ENCODE results near the gene ICAM1. TPM values are rescaled to one million over a fixed set of nuclear protein-coding genes. Genes with fewer than 3 reads are reported as not detected.

The ICAM1 gene
- polyA plus RNA-seq, 1 donor from 2014 or later: not detected

GRCh38 chr19:10256551-10256950, 14.4 kb upstream of the ICAM1 start:
- Histone ChIP-seq H3K27me3 (ENCODE audit: insufficient read depth, low read depth, low read length) (no peaks in the 10 kb centered on the region), H3K36me3 (ENCODE audit: insufficient read depth, low read length) (no peaks in the 10 kb centered on the region), H3K4me2 (ENCODE audit: low read length) (no peak overlapping the region)

DNA sequence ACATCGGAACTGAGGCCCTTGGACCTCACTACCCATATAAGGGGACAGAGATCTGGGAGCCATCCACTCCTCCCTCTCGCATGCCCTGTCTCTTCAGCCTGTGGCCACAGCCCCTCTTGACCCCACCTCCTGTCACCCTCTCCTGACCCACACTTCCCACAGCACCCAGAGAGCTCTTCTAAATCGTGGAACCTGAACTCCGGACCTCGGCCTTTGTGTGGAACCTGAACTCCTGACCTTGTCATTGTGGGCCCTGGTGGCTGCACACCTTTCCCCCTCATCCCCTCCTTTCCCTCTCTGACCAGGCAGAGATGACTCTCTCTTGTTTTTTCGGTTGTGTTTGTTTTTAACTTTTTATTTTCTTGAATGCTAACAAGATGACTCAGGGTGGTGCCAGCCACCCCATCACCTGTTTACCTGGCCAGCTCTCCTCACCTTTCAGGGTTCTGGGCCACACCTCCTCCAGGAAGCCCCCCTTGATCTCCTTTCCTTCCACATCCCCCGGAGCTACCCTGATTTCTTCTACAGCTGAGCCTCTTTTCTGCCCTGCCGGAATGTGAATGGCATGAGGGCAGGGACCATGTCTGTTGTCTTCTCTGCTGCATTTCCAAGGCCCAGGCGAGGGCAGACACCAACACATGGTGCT, 13.8 kb upstream of the ICAM1 start:
- no peak for TF ChIP-seq RAD21 (conservative IDR thresholded peaks at IDR 0.05)
- no peak for TF ChIP-seq EP300 (conservative IDR thresholded peaks at IDR 0.05; ENCODE audit: poor library complexity, severe bottlenecking)
- no peak for TF ChIP-seq EZH2 (IDR thresholded peaks at IDR 0.05; ENCODE audit: borderline replicate concordance, insufficient read depth, low read length, poor library complexity, severe bottlenecking)
- no peak for TF ChIP-seq POLR2AphosphoS5 (IDR thresholded peaks at IDR 0.05)
- TF ChIP-seq, protein P1, sequence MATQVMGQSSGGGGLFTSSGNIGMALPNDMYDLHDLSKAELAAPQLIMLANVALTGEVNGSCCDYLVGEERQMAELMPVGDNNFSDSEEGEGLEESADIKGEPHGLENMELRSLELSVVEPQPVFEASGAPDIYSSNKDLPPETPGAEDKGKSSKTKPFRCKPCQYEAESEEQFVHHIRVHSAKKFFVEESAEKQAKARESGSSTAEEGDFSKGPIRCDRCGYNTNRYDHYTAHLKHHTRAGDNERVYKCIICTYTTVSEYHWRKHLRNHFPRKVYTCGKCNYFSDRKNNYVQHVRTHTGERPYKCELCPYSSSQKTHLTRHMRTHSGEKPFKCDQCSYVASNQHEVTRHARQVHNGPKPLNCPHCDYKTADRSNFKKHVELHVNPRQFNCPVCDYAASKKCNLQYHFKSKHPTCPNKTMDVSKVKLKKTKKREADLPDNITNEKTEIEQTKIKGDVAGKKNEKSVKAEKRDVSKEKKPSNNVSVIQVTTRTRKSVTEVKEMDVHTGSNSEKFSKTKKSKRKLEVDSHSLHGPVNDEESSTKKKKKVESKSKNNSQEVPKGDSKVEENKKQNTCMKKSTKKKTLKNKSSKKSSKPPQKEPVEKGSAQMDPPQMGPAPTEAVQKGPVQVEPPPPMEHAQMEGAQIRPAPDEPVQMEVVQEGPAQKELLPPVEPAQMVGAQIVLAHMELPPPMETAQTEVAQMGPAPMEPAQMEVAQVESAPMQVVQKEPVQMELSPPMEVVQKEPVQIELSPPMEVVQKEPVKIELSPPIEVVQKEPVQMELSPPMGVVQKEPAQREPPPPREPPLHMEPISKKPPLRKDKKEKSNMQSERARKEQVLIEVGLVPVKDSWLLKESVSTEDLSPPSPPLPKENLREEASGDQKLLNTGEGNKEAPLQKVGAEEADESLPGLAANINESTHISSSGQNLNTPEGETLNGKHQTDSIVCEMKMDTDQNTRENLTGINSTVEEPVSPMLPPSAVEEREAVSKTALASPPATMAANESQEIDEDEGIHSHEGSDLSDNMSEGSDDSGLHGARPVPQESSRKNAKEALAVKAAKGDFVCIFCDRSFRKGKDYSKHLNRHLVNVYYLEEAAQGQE (IDR thresholded peaks at IDR 0.05; ENCODE audit: borderline replicate concordance): no peak
- TF ChIP-seq SMC3 (conservative IDR thresholded peaks at IDR 0.05; ENCODE audit: poor library complexity): no peak
- TF ChIP-seq TAF1 (IDR thresholded peaks at IDR 0.05; ENCODE audit: low read depth): no peak
- TF ChIP-seq CTCF (IDR thresholded peaks at IDR 0.05; ENCODE audit: poor library complexity, severe bottlenecking): no peak
- no peak for TF ChIP-seq MXI1 (conservative IDR thresholded peaks at IDR 0.05; ENCODE audit: poor library complexity, severe bottlenecking)
- Histone ChIP-seq H3K36me3 (ENCODE audit: insufficient read depth, low read length) (no peaks in the 10 kb centered on the region), H3K4me2 (ENCODE audit: low read length) (no peak overlapping the region), H3K9me2 (ENCODE audit: insufficient read depth, low read length) (no peaks in the 10 kb centered on the region), H3K79me2 (replicated peaks; ENCODE audit: insufficient read depth, low read length) (peaks cover 7% of the 10 kb centered on the region), H3K9me3 (ENCODE audit: low read length) (no peaks in the 10 kb centered on the region), H3K27me3 (ENCODE audit: insufficient read depth, low read depth, low read length) (no peaks in the 10 kb centered on the region), H4K20me1 (ENCODE audit: insufficient read depth) (no peaks in the 10 kb centered on the region), H3F3A (ENCODE audit: insufficient read depth, low read length, poor library complexity, severe bottlenecking) (no peaks in the 10 kb centered on the region), H2AFZ (ENCODE audit: low read depth, low read length) (no peak overlapping the region), H3K4me3 (ENCODE audit: low read length) (no peak overlapping the region), H3K9ac (ENCODE audit: low read length) (no peak overlapping the region), H3K27ac (ENCODE audit: low read length) (no peak overlapping the region)

More at GRCh38 chr19:10256551-10256950, 14.4 kb upstream of the ICAM1 start:
- Histone ChIP-seq H2AFZ (ENCODE audit: low read depth, low read length) (no peak overlapping the region), H3K9me2 (ENCODE audit: insufficient read depth, low read length) (no peaks in the 10 kb centered on the region), H3K27ac (ENCODE audit: low read length) (no peak overlapping the region), H3K79me2 (replicated peaks; ENCODE audit: insufficient read depth, low read length) (peaks cover 7% of the 10 kb centered on the region), H3K9me3 (ENCODE audit: low read length) (no peaks in the 10 kb centered on the region), H3K4me3 (ENCODE audit: low read length) (no peak overlapping the region), H3K9ac (ENCODE audit: low read length) (no peak overlapping the region), H4K20me1 (ENCODE audit: insufficient read depth) (no peaks in the 10 kb centered on the region), H3F3A (ENCODE audit: insufficient read depth, low read length, poor library complexity, severe bottlenecking) (no peaks in the 10 kb centered on the region)
- no peak for TF ChIP-seq MXI1 (conservative IDR thresholded peaks at IDR 0.05; ENCODE audit: poor library complexity, severe bottlenecking)
- TF ChIP-seq SMC3 (conservative IDR thresholded peaks at IDR 0.05; ENCODE audit: poor library complexity): no peak
- TF ChIP-seq EP300 (conservative IDR thresholded peaks at IDR 0.05; ENCODE audit: poor library complexity, severe bottlenecking): no peak
- no peak for TF ChIP-seq RAD21 (conservative IDR thresholded peaks at IDR 0.05)
